Thyroid gland (tissue), 4 donors: ENCODE measurements around the gene CPNE4.

ENCODE experiments used
- POLR2A ChIP-seq, 2 donors: fragments of 450-650 bp; IDR thresholded peaks; one replicate each; pipeline ENCODE4 v1.6.1; 2017; ENCODE audit warnings: antibody characterized with exemption in 2 of 2, mild to moderate bottlenecking in 2 of 2, moderate library complexity in 1 of 2
- TF ChIP-seq, protein P1 (sequence below), 6 experiments: fragments of 200-600 bp in 3 of 6; fragments of 450-650 bp in 3 of 6; sonication (generic) in 3 of 6; IDR thresholded peaks; one replicate each; pipeline ENCODE4 v1.5.1; 2016 to 2019; ENCODE audit warnings: antibody characterized with exemption in 6 of 6, mild to moderate bottlenecking in 2 of 6, inconsistent platforms in 1 of 6, moderate library complexity in 1 of 6

- TF ChIP-seq, protein P1, sequence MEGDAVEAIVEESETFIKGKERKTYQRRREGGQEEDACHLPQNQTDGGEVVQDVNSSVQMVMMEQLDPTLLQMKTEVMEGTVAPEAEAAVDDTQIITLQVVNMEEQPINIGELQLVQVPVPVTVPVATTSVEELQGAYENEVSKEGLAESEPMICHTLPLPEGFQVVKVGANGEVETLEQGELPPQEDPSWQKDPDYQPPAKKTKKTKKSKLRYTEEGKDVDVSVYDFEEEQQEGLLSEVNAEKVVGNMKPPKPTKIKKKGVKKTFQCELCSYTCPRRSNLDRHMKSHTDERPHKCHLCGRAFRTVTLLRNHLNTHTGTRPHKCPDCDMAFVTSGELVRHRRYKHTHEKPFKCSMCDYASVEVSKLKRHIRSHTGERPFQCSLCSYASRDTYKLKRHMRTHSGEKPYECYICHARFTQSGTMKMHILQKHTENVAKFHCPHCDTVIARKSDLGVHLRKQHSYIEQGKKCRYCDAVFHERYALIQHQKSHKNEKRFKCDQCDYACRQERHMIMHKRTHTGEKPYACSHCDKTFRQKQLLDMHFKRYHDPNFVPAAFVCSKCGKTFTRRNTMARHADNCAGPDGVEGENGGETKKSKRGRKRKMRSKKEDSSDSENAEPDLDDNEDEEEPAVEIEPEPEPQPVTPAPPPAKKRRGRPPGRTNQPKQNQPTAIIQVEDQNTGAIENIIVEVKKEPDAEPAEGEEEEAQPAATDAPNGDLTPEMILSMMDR (IDR thresholded peaks at IDR 0.05): no peak
- TF ChIP-seq POLR2A (IDR thresholded peaks at IDR 0.05): no peak
Observed at GRCh38 chr3:131551761-131552160, 483.1 kb downstream of the CPNE4 start.
